Measurements from ENCODE around the gene DDA1. TPM values are rescaled to one million over a fixed set of nuclear protein-coding genes. Genes with fewer than 3 reads are reported as not detected.

DDA1 gene
- total and polyA plus RNA-seq, 2 of the 13 experiments (the other 11 are each of a cell fraction or from before 2014, with no cell fraction given): 24.5 to 26.0 TPM

GRCh38 chr19:17334414-17335409 is 25.3 kb downstream of the DDA1 start, which contains the start of gene ANO8 (continued):
- TF ChIP-seq REPIN1 (CRISPR knock-in tag; IDR thresholded peaks at IDR 0.05; ENCODE audit: borderline replicate concordance, low read depth) (peak; percentile 79), ZNF800 (CRISPR knock-in tag; IDR thresholded peaks at IDR 0.05) (peak; percentile 33; the same call in 1 of the 2 replicates), KDM3A (CRISPR knock-in tag; IDR thresholded peaks at IDR 0.05; ENCODE audit: low read depth) (no peak), NCOR1 (IDR thresholded peaks at IDR 0.05; ENCODE audit: borderline replicate concordance, low read length) (no peak), ZNF598 (CRISPR knock-in tag; IDR thresholded peaks at IDR 0.05; ENCODE audit: borderline replicate concordance) (peak; percentile 64; the same call in 1 of the 2 replicates), ZNF318 (CRISPR knock-in tag; IDR thresholded peaks at IDR 0.05) (no peak), RBM39 (IDR thresholded peaks at IDR 0.05; ENCODE audit: low read depth, low read length, poor library complexity, severe bottlenecking) (peak; percentile 69), ZNF703 (CRISPR knock-in tag; IDR thresholded peaks at IDR 0.05; ENCODE audit: borderline replicate concordance) (no peak), ZNF451 (CRISPR knock-in tag; IDR thresholded peaks at IDR 0.05) (peak; percentile 15; the same call in 1 of the 2 replicates), AGO2 (optimal IDR thresholded peaks at IDR 0.05; ENCODE audit: low read depth, low read length) (peak; percentile 69), MXD1 (CRISPR knock-in tag; IDR thresholded peaks at IDR 0.05) (peak; percentile 79; the same call in 1 of the 2 replicates), BCLAF1 (IDR thresholded peaks at IDR 0.05) (no peak), MLLT10 (CRISPR knock-in tag; IDR thresholded peaks at IDR 0.05) (no peak)
